Kasumi-1 (cell line): ENCODE results near the gene CORT.
"Not testable (repeated sequence)": the region's sequence is repeated elsewhere in the genome, so short reads cannot be mapped to it uniquely, and the experiment has no call there.

Source experiments
- DNase-seq, 2 experiments: peaks; one replicate each; lab custom pipeline; 2025; lab: John Stamatoyannopoulos, UW

Gene CORT

DNA sequence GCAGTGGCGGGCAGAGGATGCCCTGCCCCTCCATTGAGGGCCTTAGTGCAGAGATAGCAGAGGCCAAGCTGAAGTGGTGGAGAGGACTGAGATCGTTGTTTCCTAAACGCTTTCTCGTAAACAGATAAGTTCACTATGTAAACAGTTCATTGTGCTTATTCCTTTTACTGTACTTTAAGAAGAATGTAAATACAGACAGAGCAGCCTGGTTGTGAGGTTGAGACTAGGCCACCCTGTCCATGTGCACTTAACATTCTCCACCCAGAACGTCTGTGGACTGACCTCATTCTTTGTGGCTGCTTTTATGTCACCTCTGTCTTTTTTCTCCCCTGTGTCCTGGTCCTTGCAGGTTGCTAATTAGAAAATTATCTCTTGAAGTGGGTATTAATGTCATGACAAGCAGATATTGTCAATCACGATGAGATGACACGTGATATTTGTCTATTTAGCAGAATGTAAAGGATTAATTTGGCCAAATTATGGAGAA is 11.1 kb upstream of the CORT start:
- no peak for DNase-seq

GRCh38 chr1:10440305-10440704 is 9.5 kb upstream of the CORT start:
- DNase-seq = no peak

- DNase-seq = no peak
These were observed 9.0 kb upstream of the CORT start for GRCh38 chr1:10440794-10441193.

DNA sequence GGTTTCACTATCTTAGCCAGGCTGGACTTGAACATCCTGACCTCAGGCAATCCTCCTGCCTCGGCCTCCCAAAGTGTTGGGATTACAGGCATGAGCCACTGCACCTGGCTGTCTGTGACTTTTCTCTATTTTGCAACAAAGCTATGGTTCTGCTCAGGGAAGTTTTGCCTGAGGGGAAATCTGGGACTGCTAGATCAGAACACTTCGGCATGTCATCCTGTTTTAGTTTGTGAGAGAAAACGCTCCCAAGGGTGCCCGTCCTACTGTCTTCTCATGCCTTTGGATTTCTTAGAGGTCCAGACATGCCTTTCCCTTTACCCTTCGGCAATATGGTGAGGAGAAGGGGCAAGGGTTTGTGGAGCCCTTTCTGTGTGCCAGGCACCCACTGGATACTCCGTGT is 5.6 kb upstream of the CORT start:
- no peak for DNase-seq

GRCh38 chr1:10444795-10445397 is 4.9 kb upstream of the CORT start:
- DNase-seq = no peak

DNA sequence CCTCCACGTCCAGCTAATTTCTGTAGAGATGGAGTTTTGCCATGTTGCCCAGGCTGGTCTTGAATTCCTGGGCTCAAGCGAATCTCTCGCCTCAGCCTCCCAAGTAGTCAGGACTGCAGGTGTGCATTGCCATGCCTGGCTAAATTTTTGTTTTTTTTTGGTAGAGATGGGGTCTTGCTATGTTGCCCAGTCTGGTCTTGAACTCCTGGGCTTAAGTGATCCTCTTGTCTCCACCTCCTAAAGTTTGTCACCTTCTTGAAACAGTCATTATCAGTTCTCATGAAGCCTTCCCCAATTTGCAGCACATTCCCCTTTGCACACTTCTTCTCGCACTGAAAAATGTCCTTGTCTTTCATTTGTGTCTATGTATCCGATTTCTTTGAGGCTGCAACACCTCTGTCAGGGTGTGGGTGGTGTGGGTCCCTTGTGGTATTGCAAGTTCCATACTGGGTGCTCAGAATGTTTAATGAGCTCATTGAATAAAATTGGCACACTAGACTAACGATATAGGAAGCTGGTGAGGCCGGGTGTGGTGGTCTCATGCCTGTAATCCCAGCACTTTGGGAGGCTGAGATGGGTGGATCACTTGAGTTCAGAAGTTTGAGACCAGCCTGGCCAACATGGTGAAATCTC is 2.9 kb upstream of the CORT start:
- DNase-seq = no peak

DNA sequence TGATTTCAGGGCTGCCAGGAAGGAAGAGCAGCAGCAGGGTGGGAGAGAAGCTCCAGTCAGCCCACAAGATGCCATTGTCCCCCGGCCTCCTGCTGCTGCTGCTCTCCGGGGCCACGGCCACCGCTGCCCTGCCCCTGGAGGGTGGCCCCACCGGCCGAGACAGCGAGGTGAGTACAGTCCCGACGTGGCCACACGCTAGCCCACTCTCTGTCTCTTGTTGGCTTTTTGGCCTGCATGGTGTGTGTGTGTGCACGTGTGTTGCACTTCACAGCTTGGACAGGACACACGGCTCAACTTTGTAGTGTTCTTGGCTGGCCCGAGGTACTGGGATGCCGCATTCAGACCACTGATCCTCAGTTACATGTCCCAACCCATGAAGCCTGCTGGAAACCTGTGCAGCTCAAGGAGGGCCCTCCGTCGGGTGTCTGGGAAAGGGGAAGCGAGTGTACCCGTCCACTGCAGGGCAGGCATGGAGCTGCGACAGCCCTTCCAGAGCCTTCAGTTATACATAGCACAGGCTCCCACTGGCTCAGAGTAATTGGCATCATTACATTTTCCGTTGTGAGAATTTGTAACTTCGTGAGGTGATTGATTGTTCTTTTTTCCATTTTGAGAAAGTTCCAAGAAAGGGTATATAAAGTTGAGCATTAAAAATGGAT is 454 bp downstream of the CORT start:
- no peak for DNase-seq

DNA sequence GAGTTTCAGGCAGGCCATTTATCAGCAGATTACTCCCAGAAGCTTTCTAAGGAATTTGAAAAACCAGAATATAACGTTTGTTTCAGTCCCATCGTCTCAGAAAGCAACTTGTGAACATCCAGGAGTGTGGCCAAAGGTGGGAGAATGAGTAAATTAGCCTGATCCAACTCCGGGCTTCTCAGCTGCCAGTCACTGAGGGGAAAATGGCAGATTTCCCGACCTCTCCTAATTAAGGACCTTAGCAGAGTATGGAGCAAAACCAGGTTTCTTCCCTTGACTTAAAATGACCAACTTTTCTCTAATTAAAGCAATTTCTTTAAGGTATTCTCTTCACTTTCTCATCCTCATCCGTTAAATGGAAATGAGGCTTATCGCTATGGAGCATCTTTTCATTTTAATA is 1.0 kb downstream of the CORT start:
- no peak for DNase-seq

- DNase-seq = no peak
These were observed 1.5 kb downstream of the CORT start for GRCh38 chr1:10451287-10451686.

GRCh38 chr1:10456048-10456447 is 6.2 kb downstream of the CORT start:
- DNase-seq = no peak

GRCh38 chr1:10456661-10457060 is 6.8 kb downstream of the CORT start:
- DNase-seq = no peak

GRCh38 chr1:10457462-10457861 is 7.6 kb downstream of the CORT start:
- DNase-seq = not testable (repeated sequence)

DNA sequence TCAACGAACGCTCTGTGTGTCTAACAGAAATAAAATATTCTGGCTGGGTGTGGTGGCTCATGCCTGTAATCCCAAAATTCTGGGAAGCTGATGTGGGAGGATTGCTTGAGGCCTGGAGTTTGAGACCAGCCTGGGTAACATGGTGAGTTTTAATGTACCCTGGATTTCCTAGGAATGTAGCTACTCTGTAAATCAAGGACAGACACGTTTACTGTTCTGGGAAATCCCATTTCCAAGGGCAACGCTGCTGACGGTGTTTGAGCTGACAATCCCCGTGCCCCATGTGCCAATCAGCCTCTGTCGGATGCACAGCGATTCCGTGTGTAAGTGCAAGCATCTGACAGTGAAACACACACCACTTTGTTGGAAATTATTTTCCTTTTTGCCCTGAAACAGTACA is 8.0 kb downstream of the CORT start:
- DNase-seq = no peak

DNA sequence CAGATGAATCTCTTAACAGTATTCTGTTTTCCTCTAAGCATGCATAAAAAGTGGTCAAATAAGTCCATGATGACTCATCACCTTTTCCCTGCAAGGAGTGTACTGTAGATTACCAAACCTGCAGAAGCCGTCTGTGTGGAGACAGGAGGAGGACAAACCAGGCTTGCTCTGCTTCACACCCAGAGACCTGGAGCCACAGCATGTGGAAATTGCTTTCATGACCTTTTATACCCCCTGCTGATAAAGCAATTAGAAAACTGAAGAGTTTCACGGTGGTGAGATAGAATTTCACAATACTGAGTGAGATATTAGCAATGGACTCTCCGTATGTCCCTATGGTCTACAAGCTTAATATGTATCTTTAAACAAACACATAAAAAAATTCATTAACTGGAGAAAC is 9.4 kb downstream of the CORT start:
- DNase-seq = no peak

- DNase-seq = no peak
These were observed 17.2 kb downstream of the CORT start for GRCh38 chr1:10467078-10467477.

GRCh38 chr1:10470043-10470442 is 20.2 kb downstream of the CORT start:
- DNase-seq = no peak

GRCh38 chr1:10471411-10472219 is 21.8 kb downstream of the CORT start:
- DNase-seq = no peak

GRCh38 chr1:10472220-10473144 is 22.7 kb downstream of the CORT start, which contains the start of gene DFFA:
Gene DFFA (minus strand): TSS chr1:10472529. CDS start chr1:10472458, 71 bp downstream.
- peak; percentile 99 for DNase-seq

- no peak for DNase-seq
These were observed 23.4 kb downstream of the CORT start for GRCh38 chr1:10473145-10473765.

DNA sequence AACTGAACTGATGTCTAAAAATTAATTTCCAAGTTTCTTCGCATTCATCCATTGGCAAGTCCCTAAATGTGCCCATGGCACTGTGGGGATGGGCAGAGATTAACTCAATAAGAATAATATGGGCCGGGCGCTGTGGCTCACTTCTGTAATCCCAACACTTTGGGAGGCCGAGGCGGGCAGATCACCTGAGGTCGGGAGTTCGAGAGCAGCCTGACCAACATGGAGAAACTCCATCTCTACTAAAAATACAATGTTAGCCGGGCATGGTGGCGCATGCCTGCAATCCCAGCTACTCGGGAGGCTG is 24.4 kb downstream of the CORT start:
- not testable (repeated sequence) for DNase-seq
